HG02642 (cell line): ENCODE results near the gene ITGA6.
A peak's percentile ranks its signal among the peaks of the same experiment; 100 is the strongest.

ENCODE experiments used
- ATAC-seq: cut with Tn5 transposase; IDR thresholded peaks from one replicate; pipeline ENCODE4 v1.9.1; 2021; ENCODE audit warnings: mild to moderate bottlenecking; ENCODE audit not compliant: unreplicated experiment, poor library complexity

Gene ITGA6

DNA sequence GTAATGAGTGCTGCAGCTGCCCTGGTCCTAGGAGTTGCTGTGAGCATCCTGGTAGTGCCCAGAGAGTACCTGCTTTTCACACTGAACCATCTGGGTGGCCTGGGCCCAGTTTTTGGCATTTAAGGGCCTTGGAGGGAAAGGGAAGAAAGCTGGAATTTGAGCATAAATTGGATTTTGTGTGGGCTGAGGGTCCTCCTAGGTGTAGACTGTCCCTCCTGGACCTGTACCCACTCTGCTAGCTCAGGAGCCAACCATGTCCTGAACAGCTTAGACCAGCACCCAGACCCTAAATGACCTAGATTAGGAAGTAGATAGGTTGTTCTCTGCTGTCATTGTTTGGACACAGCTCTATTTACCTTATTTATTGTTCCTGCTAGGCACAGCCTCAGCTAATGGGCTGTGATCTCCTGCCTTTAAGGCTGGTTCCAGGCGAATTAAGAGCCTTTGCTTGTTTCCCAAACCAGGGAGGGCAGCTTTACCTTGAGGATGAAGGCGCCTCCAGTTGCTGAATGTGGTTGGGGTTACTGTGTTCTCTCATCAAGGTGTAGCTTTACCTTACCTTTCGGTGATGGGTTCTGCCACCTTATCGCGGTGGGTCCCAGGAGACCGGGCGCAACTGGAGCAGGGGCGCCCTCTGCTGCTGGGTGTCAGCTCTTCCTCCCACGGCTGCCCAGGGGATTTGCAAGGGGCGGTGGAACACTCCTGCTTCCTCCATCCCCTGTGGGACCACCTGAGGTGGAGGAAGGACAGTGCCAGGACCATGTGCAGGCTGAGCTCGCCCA, 34.4 kb downstream of the ITGA6 start:
- peak; percentile 67 for ATAC-seq

DNA sequence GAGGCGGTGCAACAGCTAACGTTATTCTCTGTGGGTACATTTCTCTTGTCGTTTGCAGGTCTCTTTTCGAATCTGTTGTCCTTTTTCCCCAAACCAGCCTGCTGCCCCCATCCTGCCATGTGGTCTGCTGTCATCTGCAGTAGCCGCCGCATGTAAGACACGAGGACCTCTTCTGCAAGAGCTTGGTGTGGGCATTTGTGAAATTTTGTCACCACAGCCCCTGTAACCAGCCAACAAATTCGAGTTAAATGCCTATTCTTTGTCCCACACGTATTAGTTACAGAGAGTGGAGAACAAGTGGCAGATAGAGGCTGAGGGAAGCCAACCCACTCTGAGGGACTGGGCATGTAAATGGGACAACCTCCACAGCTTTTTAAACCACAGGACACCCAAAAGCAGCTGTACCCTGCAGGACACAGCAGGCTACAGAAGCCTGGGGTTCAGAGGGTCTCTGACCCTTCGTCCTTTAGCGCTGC, 35.0 kb downstream of the ITGA6 start:
- ATAC-seq = peak; percentile 3

DNA sequence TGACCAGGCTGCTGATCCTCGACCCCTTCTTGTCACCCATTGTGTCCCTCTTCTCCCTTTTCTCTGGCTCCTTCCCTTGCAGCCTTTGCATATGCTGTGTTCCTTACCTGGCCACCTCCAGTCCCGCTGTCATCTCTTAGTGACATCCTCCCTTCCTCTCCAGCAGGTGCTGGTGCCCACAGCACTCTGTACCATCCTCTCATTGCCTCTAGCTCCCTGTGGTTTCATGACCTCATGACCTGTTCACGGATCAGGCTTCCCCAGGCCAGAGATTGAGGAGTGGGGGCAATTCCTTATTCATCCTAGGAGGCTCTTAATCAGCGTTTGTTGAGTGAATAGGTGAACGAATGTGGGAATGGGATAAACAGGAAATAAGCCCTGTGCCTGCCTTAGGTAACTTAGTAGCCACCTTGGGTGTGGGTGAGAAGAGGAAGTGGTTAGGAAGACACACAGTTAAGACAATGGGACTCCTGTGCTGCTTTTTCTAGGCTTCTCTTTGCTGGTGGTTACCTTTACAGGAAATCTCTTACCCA, 35.5 kb downstream of the ITGA6 start:
- peak; percentile 56 for ATAC-seq

DNA sequence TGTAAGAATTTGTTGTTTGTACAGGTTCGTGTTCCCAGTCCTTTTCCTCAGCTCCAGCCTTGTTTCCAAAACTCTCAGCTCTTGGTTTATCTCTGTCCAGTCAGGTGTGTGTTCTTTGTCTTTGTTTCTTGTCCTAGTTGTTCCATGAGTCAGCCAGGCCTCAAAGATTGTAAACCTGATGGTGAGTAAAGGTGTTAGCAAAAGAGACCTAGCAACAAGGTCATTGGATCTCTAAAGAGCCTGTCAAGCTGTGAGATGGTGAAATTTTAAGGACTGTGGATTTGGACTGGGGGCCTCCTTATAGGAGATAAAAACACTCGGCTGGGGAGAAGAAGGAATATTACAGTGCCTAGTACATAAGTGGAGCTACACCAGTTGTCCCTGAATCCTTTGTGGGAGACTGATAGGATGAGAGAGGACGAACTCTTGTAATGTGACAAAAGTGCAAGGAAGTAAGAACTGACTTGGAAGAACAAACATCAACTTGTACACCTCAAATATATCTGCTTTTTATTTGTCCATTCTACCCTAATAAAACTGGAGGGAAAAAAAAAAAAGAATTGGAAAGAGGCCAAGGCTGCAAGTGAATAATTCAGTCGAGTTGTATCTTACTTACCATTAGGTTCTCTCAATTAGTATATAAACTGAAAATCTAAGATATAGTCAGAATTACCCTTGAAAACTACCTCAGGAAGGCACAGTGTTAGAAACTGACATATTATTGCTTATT, 37.2 kb downstream of the ITGA6 start:
- ATAC-seq = no peak

GRCh38 chr2:172465417-172466334, 38.3 kb downstream of the ITGA6 start:
- peak; percentile 46 for ATAC-seq

GRCh38 chr2:172467382-172467781, 40.0 kb downstream of the ITGA6 start:
- ATAC-seq = no peak

DNA sequence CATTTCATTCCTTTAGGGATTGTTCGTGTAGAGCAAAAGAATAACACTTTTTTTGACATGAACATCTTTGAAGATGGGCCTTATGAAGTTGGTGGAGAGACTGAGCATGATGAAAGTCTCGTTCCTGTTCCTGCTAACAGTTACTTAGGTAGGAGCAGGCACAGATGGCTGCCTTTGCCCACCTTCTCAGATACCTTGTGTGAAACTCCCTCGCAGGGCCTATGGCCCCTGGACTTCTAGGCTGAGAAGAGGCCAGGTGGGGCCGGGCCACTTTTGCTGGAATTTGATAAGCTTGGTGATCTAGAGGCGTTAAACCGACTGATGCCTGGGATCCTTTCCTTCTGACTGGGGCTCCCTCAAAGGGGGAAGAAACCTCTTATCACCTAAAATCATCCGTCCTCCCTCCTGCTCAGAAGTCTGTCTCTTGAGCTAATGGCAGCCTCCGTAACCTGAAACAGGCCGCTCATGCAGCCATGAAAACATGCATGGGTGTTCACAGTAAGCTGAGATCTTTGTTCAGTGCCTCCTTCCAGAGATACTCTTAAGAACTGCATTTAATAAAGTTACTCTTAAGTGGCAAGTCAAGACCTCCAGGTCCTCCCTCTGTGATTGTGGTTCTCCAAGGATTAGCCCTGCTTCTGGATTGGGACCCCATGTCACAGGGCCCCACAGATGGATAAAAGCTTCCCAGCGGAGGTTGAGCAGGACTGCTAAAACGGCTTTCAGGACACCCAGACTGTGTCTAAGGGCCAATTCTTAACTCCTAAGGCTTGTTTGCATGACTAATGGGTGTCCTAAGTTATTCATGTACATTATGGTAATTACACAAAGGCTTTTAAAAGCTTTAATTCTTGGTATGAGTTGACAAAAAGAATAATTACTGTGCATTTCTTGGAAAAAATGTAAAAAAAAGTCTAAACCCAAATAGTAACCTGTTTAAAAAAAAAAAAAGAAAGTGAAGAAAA, 43.9 kb downstream of the ITGA6 start:
- no peak for ATAC-seq

DNA sequence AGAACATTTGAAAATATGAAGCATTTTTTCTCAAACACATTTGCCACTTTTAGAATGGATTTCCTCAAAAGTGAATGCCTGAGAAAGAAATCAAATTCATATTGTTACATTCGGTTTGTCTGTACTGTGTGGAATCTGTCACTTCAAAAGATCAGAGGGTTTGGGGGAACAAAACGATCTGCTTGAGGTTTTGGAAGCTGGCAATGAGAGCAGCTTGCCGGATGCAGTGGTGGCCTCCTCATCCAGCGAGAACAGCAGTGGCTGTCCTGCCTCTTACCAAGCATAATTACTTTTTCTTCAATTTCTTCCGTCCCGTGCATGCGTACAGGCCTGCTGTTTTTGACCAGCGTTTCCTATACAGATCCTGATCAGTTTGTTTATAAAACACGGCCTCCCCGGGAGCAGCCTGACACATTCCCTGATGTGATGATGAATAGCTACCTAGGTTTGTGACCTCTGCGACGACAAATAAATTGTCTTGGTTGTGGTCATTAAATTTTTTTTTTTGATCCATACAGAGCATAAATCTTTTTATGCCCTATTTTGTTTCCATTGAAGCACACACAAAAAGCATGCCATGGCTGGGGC, 45.2 kb downstream of the ITGA6 start:
- no peak for ATAC-seq

GRCh38 chr2:172473167-172473566, 45.8 kb downstream of the ITGA6 start:
- ATAC-seq = no peak

GRCh38 chr2:172478353-172478752, 51.0 kb downstream of the ITGA6 start:
- ATAC-seq = no peak

DNA sequence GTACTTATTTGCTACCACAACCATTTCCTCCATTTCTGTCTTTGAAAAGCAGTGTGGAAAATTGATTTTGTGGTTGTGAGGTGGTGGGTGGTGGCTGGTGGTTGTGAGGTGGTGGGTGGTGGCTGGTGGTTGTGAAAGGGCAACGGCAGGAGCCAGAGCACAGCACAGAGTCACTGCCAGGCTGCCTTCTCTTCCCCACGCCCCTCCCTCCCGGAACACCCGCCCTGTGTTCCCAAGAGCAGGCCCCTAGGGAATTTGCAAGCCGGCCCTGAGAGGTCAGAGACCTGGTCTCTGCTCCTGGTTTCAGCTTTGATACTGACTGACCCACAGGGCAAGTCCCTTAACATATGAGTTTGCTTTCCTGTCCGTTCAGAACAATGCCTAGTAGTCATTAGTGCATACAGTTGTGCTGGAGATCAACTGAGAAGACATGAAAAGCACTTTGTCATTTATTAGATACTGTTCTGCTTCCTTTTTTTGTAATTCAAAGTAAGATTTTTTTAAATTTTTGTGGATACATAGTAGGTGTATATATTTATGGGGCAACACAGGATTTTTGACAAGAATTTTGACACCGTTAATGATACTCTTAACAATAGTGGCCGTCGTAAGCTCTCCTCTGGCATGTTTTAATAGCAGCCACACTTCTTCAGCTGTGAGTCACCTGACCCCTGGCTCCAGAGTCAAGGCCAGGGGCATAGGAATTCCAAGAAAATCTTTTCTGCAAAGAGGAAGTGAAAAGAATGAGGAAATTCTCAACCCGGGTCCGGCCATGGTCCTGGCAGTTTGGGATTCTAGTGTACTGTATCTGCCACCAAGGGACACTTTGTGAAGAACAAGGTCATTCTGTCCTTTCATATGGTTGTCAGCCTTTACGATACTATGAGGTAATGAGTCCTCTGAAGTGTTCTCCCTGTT, 53.2 kb downstream of the ITGA6 start:
- no peak for ATAC-seq

DNA sequence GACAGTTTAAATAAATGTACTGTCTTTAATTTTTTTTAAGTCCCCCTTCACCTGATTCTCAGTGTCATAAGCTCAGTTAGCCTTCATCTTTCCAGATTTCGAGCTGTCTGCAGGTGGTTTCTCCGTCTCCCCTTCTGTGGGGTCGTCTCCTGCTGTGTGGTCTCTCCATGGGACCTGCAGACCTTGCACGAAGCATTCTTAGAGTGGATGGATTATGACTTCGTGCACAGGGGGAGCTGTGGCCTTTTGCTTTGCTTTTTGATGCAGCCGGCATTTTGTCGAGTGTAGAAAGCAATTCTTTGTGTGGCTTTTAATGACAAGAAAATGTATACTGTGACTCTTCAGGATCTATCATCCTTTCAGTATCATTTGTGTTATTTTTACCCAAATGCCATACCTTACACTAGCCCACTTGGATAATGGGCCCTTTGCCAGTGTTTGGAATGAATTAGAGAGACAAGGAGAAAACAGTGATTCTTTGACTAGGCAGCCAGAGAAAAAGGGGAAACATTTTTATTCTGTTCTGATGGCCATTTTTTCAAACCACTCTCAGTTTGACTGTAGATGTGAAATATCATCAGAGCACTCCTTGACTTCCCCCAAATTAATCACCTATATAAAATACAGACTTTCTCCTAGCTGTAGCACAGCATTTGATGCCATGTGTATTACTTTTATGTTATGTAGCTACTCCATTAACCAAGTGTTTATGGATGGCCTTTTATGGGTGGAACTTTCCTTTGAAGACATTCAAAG, 54.3 kb downstream of the ITGA6 start:
- no peak for ATAC-seq

GRCh38 chr2:172484253-172484652, 56.9 kb downstream of the ITGA6 start:
- ATAC-seq = no peak

DNA sequence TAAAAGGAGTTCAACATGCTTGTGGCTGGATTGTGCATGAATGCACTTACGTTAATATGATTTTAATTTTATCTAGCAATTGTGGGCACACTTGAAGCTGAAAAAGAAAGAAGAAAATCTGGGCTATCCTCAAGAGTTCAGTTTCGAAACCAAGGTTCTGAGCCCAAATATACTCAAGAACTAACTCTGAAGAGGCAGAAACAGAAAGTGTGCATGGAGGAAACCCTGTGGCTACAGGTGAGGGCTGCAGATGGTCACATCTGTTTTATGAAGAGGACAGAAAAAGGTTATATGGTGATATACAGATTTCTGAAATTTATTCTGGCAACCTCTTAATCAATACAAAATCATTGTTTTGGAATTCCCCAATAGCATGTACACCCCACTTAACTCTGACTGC, 57.3 kb downstream of the ITGA6 start:
- ATAC-seq = no peak

GRCh38 chr2:172488556-172488955, 61.2 kb downstream of the ITGA6 start:
- no peak for ATAC-seq

- ATAC-seq = no peak
Measured at GRCh38 chr2:172489681-172490080, 62.3 kb downstream of the ITGA6 start.

GRCh38 chr2:172496160-172496608, 68.8 kb downstream of the ITGA6 start:
- no peak for ATAC-seq
